ENCODE data around the gene GNG7. TPM values are rescaled to one million over a fixed set of nuclear protein-coding genes. Genes with fewer than 3 reads are reported as not detected.
A peak's percentile ranks its signal among the peaks of the same experiment; 100 is the strongest.

The GNG7 gene
- total and polyA plus RNA-seq, 2 donors (not counting 3 experiments of a cell fraction or from before 2014, with no cell fraction given), result 0.29 to 0.84 TPM

DNA sequence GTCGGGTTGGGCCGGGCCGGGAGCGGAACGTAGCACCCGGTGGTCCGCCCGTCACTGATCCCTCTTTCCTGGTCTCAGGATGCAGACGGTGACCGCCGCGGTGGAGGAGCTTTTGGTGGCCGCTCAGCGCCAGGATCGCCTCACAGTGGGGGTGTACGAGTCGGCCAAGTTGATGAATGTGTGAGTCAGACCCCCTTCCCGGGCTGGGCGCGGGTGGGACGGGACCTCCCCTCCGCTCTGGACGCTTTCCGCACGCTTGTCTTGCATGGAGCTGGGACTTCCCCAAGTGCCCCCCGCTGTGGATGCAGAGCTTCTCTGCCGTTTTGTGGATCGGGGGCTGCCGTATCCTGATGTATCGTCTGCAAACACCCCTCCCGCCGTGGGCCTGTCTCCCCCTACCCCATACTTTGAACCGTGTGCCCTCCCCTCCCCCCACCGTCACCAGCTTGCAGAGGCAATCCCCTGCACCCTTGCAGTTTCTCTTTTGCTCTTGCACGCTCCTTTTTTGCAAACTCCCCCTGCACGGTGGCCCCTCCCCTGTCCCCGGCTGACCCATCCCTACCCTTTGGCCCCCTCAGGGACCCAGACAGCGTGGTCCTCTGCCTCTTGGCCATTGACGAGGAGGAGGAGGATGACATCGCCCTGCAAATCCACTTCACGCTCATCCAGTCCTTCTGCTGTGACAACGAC, 225.9 kb downstream of the GNG7 start:
- Histone ChIP-seq H3K9ac (replicated peaks; ENCODE audit: extremely low read depth, insufficient read depth, low read length) (peak overlapping the region; percentile 95), H4K20me1 (replicated peaks; ENCODE audit: control insufficient read depth, extremely low read depth, insufficient read depth, low read length) (no peaks in the 10 kb centered on the region), H3K4me2 (ENCODE audit: insufficient read depth, low read length) (peak overlapping the region; percentile 72), H3K27ac (ENCODE audit: insufficient read depth, low read depth, low read length) (peak overlapping the region; percentile 90), H3K36me3 (ENCODE audit: control insufficient read depth in 2 of 2, extremely low read depth in 1 of 2, insufficient read depth in 2 of 2, low read length in 2 of 2) (peaks cover 5 to 7% of the 10 kb centered on the region in 2 experiments), H3K79me2 (ENCODE audit: control insufficient read depth, insufficient read depth, low read length) (peaks cover 34% of the 10 kb centered on the region), H3K9me3 (replicated peaks; ENCODE audit: control insufficient read depth, insufficient read depth, low read length) (no peaks in the 10 kb centered on the region), H3K4me1 (ENCODE audit: control insufficient read depth, extremely low read depth, insufficient read depth, low read length) (peaks cover 19% of the 10 kb centered on the region), H2AFZ (ENCODE audit: low read depth, low read length) (no peak overlapping the region), H3K27me3 (ENCODE audit: control insufficient read depth in 2 of 2, insufficient read depth in 2 of 2, low read length in 2 of 2) (no peaks in the 10 kb centered on the region), H3K4me3 (replicated peaks in 1 of 3; ENCODE audit: insufficient read depth in 1 of 3, low read depth in 1 of 3, low read length in 3 of 3) (peak overlapping the region; percentile 83 to 89 (median 89)), H3K9me1 (replicated peaks; ENCODE audit: control insufficient read depth, extremely low read depth, insufficient read depth, low read length) (no peaks in the 10 kb centered on the region)
- TF ChIP-seq CTCF (IDR thresholded peaks at IDR 0.05; ENCODE audit: extremely low read depth in 1 of 2, insufficient read depth in 1 of 2, low read depth in 1 of 2, low read length in 2 of 2) (no peak), FOS (IDR thresholded peaks at IDR 0.05; ENCODE audit: borderline replicate concordance, insufficient read depth, low read length) (peak; percentile 23), POLR2AphosphoS5 (IDR thresholded peaks at IDR 0.05; ENCODE audit: insufficient read depth, low read depth, low read length) (no peak)
- TF ChIP-seq, protein P1, sequence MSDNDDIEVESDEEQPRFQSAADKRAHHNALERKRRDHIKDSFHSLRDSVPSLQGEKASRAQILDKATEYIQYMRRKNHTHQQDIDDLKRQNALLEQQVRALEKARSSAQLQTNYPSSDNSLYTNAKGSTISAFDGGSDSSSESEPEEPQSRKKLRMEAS (IDR thresholded peaks at IDR 0.05; ENCODE audit: insufficient read depth, insufficient read length), result no peak
- dilution Hi-C loops (cut with MboI; ENCODE audit: extremely low pct_ligation_motif_present, low sequenced_read_pairs) (no loop called here), intact Hi-C loops (cut with micrococcal nuclease) (loop anchor here (1.0 to 2.0 kb wide), 3 partner anchors 15 to 67 kb away; no protein-coding TSS in a partner anchor)
- ChIA-PET CTCF (interaction anchor here (0.8 to 11.2 kb wide), 15 partner anchors 8 to 160 kb away, joined by 3 to 209 read pairs (median 5); partner anchors contain the start of gene LMNB2), POLR2A (interaction anchor here (0.5 to 5.5 kb wide), 46 partner anchors 9 to 1014 kb away, joined by 3 to 253 read pairs (median 10); partner anchors contain the start of genes LMNB2, SGTA and TIMM13)
- BruUV-seq (replicated peaks), result TSS peak; percentile 92
- FAIRE-seq, result peak; percentile 49
- peak; percentile 66 for DNase-seq (ENCODE audit: low read depth, low spot score)

All from endothelial cell of umbilical vein (primary cell).